OCI-LY1 (cell line): Measurements from ENCODE around the gene OR10A4.

Source experiments
- H2AFZ ChIP-seq: fragments of 200-600 bp; sonication (generic), shearing (Covaris generic); 2 replicates; pipeline ENCODE4 v1.6.0; 2014; ENCODE audit warnings: antibody characterized with exemption, mild to moderate bottlenecking, low read length
- H3F3A ChIP-seq: fragments of 200-600 bp; sonication (generic), shearing (Covaris generic); 2 replicates; pipeline ENCODE4 v1.6.0; 2014; ENCODE audit warnings: mild to moderate bottlenecking, antibody characterized with exemption, low read length, moderate library complexity; ENCODE audit not compliant: insufficient read depth
- H3K27ac ChIP-seq: fragments of 200-600 bp; sonication (generic); 2 replicates; pipeline ENCODE4 v1.5.1; 2014; ENCODE audit warnings: low read length, mixed run types, mild to moderate bottlenecking, low read depth; ENCODE audit not compliant: poor library complexity, severe bottlenecking
- H3K27me3 ChIP-seq: fragments of 200-600 bp; sonication (generic); 2 replicates; pipeline ENCODE4 v1.6.0; 2014; ENCODE audit warnings: antibody characterized with exemption, mild to moderate bottlenecking, low read length, moderate library complexity; ENCODE audit not compliant: insufficient read depth
- H3K36me3 ChIP-seq: fragments of 200-600 bp; sonication (generic); 2 replicates; pipeline ENCODE4 v1.6.1; 2014; ENCODE audit warnings: mild to moderate bottlenecking, antibody characterized with exemption, low read length, moderate library complexity, mixed read lengths; ENCODE audit not compliant: insufficient read depth
- H3K4me1 ChIP-seq: fragments of 200-600 bp; sonication (generic); 2 replicates; pipeline ENCODE4 v1.5.1; 2014; ENCODE audit warnings: mild to moderate bottlenecking, low read length, moderate library complexity; ENCODE audit not compliant: insufficient read depth, severe bottlenecking
- H3K4me2 ChIP-seq: fragments of 200-600 bp; sonication (generic), shearing (Covaris generic); 2 replicates; pipeline ENCODE4 v1.6.1; 2014; ENCODE audit warnings: low read length
- H3K4me3 ChIP-seq: fragments of 200-600 bp; sonication (generic); 2 replicates; pipeline ENCODE4 v1.5.1; 2014; ENCODE audit warnings: low read length, low read depth, mild to moderate bottlenecking, mixed read lengths; ENCODE audit not compliant: poor library complexity, severe bottlenecking
- H3K79me2 ChIP-seq: fragments of 200-600 bp; shearing (Covaris generic); 2 replicates; pipeline ENCODE4 v1.6.1; 2016; ENCODE audit warnings: mixed run types, low read length, mixed read lengths; ENCODE audit not compliant: insufficient read depth
- H3K9ac ChIP-seq: fragments of 200-600 bp; sonication (generic), shearing (Covaris generic); 2 replicates; pipeline ENCODE4 v1.6.1; 2014; ENCODE audit warnings: mild to moderate bottlenecking, low read length, mixed read lengths
- H3K9me2 ChIP-seq: fragments of 200-600 bp; sonication (generic), shearing (Covaris generic); 2 replicates; pipeline ENCODE4 v1.6.1; 2014; ENCODE audit warnings: low read depth, mild to moderate bottlenecking, low read length, mixed read lengths
- H3K9me3 ChIP-seq: fragments of 200-600 bp; shearing (Covaris generic); 2 replicates; pipeline ENCODE4 v1.6.1; 2014; ENCODE audit warnings: low read length, mixed read lengths
- H4K20me1 ChIP-seq: fragments of 200-600 bp; sonication (generic), shearing (Covaris generic); 2 replicates; pipeline ENCODE4 v1.6.0; 2016; ENCODE audit warnings: mild to moderate bottlenecking, low read length; ENCODE audit not compliant: insufficient read depth
- CTCF ChIP-seq: fragments of 200-600 bp; sonication (generic), shearing (Covaris generic); IDR thresholded peaks from 2 replicates; pipeline ENCODE4 v1.5.1; 2017; ENCODE audit warnings: mild to moderate bottlenecking, antibody characterized with exemption, low read length, moderate library complexity, mixed read lengths
- EZH2 ChIP-seq: fragments of 200-600 bp; sonication (generic), shearing (Covaris generic); IDR thresholded peaks from 2 replicates; pipeline ENCODE4 v1.8.0; 2017; ENCODE audit warnings: borderline replicate concordance, mixed run types, mild to moderate bottlenecking, antibody characterized with exemption, low read length, moderate library complexity, mixed read lengths

Gene OR10A4

GRCh38 chr11:6889835-6890234 is 13.4 kb downstream of the OR10A4 start:
- Histone ChIP-seq H3K27me3 (no peaks in the 10 kb centered on the region), H2AFZ (no peak overlapping the region), H3K36me3 (no peaks in the 10 kb centered on the region), H3K4me3 (no peak overlapping the region), H3K4me2 (no peak overlapping the region), H3F3A (no peaks in the 10 kb centered on the region), H4K20me1 (no peaks in the 10 kb centered on the region), H3K4me1 (no peaks in the 10 kb centered on the region), H3K9ac (no peak overlapping the region), H3K27ac (no peak overlapping the region), H3K79me2 (no peaks in the 10 kb centered on the region), H3K9me3 (no peaks in the 10 kb centered on the region), H3K9me2 (no peaks in the 10 kb centered on the region)
- TF ChIP-seq EZH2, result no peak
- no peak for TF ChIP-seq CTCF

- Histone ChIP-seq H3K4me2 (no peak within 1 kb of the TSS), H3K9me3 (no peaks in the 10 kb centered on the region), H3F3A (no peaks in the 10 kb centered on the region), H3K9ac (no peak within 1 kb of the TSS), H3K27me3 (no peaks in the 10 kb centered on the region), H3K27ac (no peak within 1 kb of the TSS), H3K79me2 (no peaks in the 10 kb centered on the region), H3K9me2 (no peaks in the 10 kb centered on the region), H3K4me1 (no peaks in the 10 kb centered on the region), H4K20me1 (no peaks in the 10 kb centered on the region), H2AFZ (no peak within 1 kb of the TSS), H3K36me3 (no peaks in the 10 kb centered on the region), H3K4me3 (no peak within 1 kb of the TSS)
- TF ChIP-seq EZH2 (no peak), CTCF (no peak)
Measured at GRCh38 chr11:6892400-6892799, 16.0 kb downstream of the OR10A4 start, which contains the start of gene OR2D2. Gene OR2D2, minus strand, starts transcription at chr11:6892500. Its CDS starts 0 bp downstream, at chr11:6892500.

- H3K27ac ChIP-seq, result no peak overlapping the region
- no peaks in the 10 kb centered on the region for H4K20me1 ChIP-seq
- H3K4me2 ChIP-seq, result no peak overlapping the region
- H3K36me3 ChIP-seq, result no peaks in the 10 kb centered on the region
- no peak overlapping the region for H2AFZ ChIP-seq
- no peak overlapping the region for H3K4me3 ChIP-seq
- H3F3A ChIP-seq, result no peaks in the 10 kb centered on the region
- H3K9me2 ChIP-seq, result no peaks in the 10 kb centered on the region
- H3K27me3 ChIP-seq, result no peaks in the 10 kb centered on the region
- no peaks in the 10 kb centered on the region for H3K4me1 ChIP-seq
- H3K9ac ChIP-seq, result no peak overlapping the region
- TF ChIP-seq CTCF (no peak), EZH2 (no peak)
- no peaks in the 10 kb centered on the region for H3K79me2 ChIP-seq
- H3K9me3 ChIP-seq, result no peaks in the 10 kb centered on the region
Measured at GRCh38 chr11:6894097-6894496, 17.7 kb downstream of the OR10A4 start.
